Spleen (tissue), 7 donors: ENCODE measurements around the gene ASTL.

Source experiments
- POLR2A ChIP-seq, 3 donors: fragments of 450-650 bp; IDR thresholded peaks; one replicate each; pipeline ENCODE4 v1.5.1; 2017; ENCODE audit warnings: antibody characterized with exemption in 3 of 3, mild to moderate bottlenecking in 1 of 3
- TF ChIP-seq, protein P1 (sequence below), 11 experiments: fragments of 200-600 bp in 7 of 11; fragments of 450-650 bp in 4 of 11; sonication (generic) in 4 of 11; IDR thresholded peaks in 8 of 11; conservative IDR thresholded peaks in 3 of 11; 1 replicate in 7 of 11; 2 replicates in 4 of 11; pipeline versions ENCODE4 v1.4.0 to v1.8.0; 2016 to 2021; ENCODE audit warnings: antibody characterized with exemption in 11 of 11, inconsistent platforms in 4 of 11, mild to moderate bottlenecking in 1 of 11
- donor health status: DM: no; HTN: no; CAD: no; lungs with moderate emphysema.
- donor health status: DM: no; HTN: no; CAD: no.
- donor health status: DM: no; HTN: no; CAD: no.

DNA sequence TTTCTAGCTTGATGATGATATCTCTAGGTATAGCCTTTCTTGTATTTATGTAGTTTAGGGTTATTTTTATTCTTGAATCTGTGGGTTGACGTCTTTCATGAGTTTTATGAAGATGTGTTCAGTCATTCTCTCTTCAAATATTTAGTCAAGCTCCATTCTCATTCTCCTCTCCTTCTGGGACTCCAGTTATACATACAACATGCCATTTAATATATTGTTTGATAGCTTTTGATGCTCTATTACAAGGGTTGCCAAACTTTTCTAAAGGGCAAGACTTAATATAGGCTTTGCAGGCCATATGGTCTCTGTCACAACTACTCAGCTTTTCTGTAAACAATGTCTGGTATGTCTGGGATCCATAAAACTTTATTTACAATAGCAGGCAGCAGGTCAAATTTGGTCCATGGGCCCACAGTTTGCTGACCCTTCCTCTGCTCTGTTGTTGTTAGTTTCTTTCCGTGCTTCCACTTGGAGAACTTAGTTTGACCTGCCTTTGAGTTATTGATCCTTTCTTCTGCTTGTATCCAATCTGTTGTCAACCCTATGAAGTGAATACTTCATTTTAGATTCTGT lies 63.0 kb downstream of the ASTL start:
- no peak for TF ChIP-seq POLR2A (IDR thresholded peaks at IDR 0.05)
- TF ChIP-seq, protein P1, sequence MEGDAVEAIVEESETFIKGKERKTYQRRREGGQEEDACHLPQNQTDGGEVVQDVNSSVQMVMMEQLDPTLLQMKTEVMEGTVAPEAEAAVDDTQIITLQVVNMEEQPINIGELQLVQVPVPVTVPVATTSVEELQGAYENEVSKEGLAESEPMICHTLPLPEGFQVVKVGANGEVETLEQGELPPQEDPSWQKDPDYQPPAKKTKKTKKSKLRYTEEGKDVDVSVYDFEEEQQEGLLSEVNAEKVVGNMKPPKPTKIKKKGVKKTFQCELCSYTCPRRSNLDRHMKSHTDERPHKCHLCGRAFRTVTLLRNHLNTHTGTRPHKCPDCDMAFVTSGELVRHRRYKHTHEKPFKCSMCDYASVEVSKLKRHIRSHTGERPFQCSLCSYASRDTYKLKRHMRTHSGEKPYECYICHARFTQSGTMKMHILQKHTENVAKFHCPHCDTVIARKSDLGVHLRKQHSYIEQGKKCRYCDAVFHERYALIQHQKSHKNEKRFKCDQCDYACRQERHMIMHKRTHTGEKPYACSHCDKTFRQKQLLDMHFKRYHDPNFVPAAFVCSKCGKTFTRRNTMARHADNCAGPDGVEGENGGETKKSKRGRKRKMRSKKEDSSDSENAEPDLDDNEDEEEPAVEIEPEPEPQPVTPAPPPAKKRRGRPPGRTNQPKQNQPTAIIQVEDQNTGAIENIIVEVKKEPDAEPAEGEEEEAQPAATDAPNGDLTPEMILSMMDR (IDR thresholded peaks at IDR 0.05 in 8 of 11, conservative IDR thresholded peaks at IDR 0.05 in 3 of 11) = no peak
